Sigmoid colon (tissue), 7 donors: ENCODE measurements around the gene LIMA1. TPM values are rescaled to one million over a fixed set of nuclear protein-coding genes. Genes with fewer than 3 reads are reported as not detected.
A peak's percentile ranks its signal among the peaks of the same experiment; 100 is the strongest.
"Not testable (repeated sequence)": the region's sequence is repeated elsewhere in the genome, so short reads cannot be mapped to it uniquely, and the experiment has no call there.

Experiments used
- DNase-seq: peaks from one replicate; pipeline ENCODE4 v3.0.0-alpha.2; 2019
- H3K27ac ChIP-seq, 4 donors: fragments of 200-600 bp; sonication (generic); one replicate each; pipeline ENCODE4 v1.5.1; 2016 to 2019; ENCODE audit warnings: mild to moderate bottlenecking in 1 of 4
- H3K27me3 ChIP-seq, 3 donors: fragments of 200-600 bp; sonication (generic); one replicate each; pipeline ENCODE4 v1.5.1; 2019; ENCODE audit warnings: mild to moderate bottlenecking in 1 of 3
- H3K36me3 ChIP-seq, 4 donors: fragments of 200-600 bp; sonication (generic); one replicate each; pipeline ENCODE4 v1.5.1; 2016 to 2019
- H3K4me1 ChIP-seq, 4 donors: fragments of 200-600 bp; sonication (generic); one replicate each; pipeline ENCODE4 v1.5.1; 2017 to 2019
- H3K4me3 ChIP-seq, 4 donors: fragments of 200-600 bp; sonication (generic); one replicate each; pipeline ENCODE4 v1.5.1; 2017 to 2019; ENCODE audit warnings: mild to moderate bottlenecking in 2 of 4, moderate library complexity in 1 of 4
- H3K9me3 ChIP-seq, 4 donors: fragments of 200-600 bp in 3 of 4; sonication (generic) in 3 of 4; one replicate each; pipeline versions ENCODE4 v1.5.1 to v1.6.1; 2013 to 2019
- EP300 ChIP-seq, 4 donors: sonication (generic); formaldehyde crosslinking; IDR thresholded peaks; one replicate each; pipeline ENCODE4 v1.6.1; 2017; ENCODE audit warnings: antibody characterized with exemption in 4 of 4
- POLR2A ChIP-seq, 2 donors: fragments of 450-650 bp; IDR thresholded peaks; one replicate each; pipeline ENCODE4 v1.6.1; 2016; ENCODE audit warnings: antibody characterized with exemption in 2 of 2, mild to moderate bottlenecking in 2 of 2, moderate library complexity in 2 of 2
- POLR2AphosphoS5 ChIP-seq, 4 donors: sonication (generic); formaldehyde crosslinking; IDR thresholded peaks; one replicate each; pipeline ENCODE4 v1.6.1; 2017; ENCODE audit warnings: antibody characterized with exemption in 4 of 4
- WGBS, 2 donors: extraction: QIAGEN DNeasy Blood & Tissue Kit; methylation state at CpG; one replicate each; pipeline ENCODE4 v1.1.7; 2013; 5-methylcytosine and 5-hydroxymethylcytosine counted together
- intact Hi-C: fragments of 100-400 bp; cut with DNase I; formaldehyde crosslinking; loops from one replicate; pipeline ENCODE4 v1.15.1; 2023
- polyA plus RNA-seq, 3 donors: library from polyadenylated mRNA; stranded (reverse); fragments of 200-250 nt; gene quantifications; one replicate each; pipeline ENCODE4 v1.2.3, GENCODE V29; 2013
- total RNA-seq, 4 donors: library from RNA; depleted of rRNA; stranded (reverse); fragments of >200 nt; gene quantifications; one replicate each; pipeline ENCODE4 v1.1.0, GENCODE V29; 2016
- TF ChIP-seq, protein P1 (sequence below), 4 experiments: fragments of 450-650 bp in 3 of 4; fragments of 200-600 bp in 1 of 4; IDR thresholded peaks; one replicate each; pipeline ENCODE4 v1.5.1; 2016 to 2019; ENCODE audit warnings: antibody characterized with exemption in 4 of 4, mild to moderate bottlenecking in 3 of 4, moderate library complexity in 2 of 4
- donor health status: healthy with polysubstance abuse.
- donor health status: Bipolar disorder and iron deficiency.
- donor health status: healthy.

The LIMA1 gene
- total and polyA plus RNA-seq, 7 donors, result 39.7 to 181 (median 108) TPM

GRCh38 chr12:50222275-50222783 lies 61.0 kb downstream of the LIMA1 start:
- Histone ChIP-seq H3K4me1 (peaks cover 0 to 44% (median 26%) of the 10 kb centered on the region in 4 donors), H3K9me3 (no peaks in the 10 kb centered on the region), H3K36me3 (no peaks in the 10 kb centered on the region), H3K27me3 (no peaks in the 10 kb centered on the region), H3K4me3 (peak overlapping the region; percentile 41 to 58 (median 52)), H3K27ac (peak overlapping the region; percentile 81 to 89 (median 84))
- intact Hi-C loops, result loop anchor here (1.0 to 5.0 kb wide), 2 partner anchors 61 to 180 kb away; partner anchors contain the start of genes LARP4 and LIMA1
- TF ChIP-seq POLR2AphosphoS5 (IDR thresholded peaks at IDR 0.05) (peak; percentile 56 to 87 (median 84)), EP300 (IDR thresholded peaks at IDR 0.05) (no peak), POLR2A (IDR thresholded peaks at IDR 0.05) (peak; percentile 17 to 57)
- TF ChIP-seq, protein P1, sequence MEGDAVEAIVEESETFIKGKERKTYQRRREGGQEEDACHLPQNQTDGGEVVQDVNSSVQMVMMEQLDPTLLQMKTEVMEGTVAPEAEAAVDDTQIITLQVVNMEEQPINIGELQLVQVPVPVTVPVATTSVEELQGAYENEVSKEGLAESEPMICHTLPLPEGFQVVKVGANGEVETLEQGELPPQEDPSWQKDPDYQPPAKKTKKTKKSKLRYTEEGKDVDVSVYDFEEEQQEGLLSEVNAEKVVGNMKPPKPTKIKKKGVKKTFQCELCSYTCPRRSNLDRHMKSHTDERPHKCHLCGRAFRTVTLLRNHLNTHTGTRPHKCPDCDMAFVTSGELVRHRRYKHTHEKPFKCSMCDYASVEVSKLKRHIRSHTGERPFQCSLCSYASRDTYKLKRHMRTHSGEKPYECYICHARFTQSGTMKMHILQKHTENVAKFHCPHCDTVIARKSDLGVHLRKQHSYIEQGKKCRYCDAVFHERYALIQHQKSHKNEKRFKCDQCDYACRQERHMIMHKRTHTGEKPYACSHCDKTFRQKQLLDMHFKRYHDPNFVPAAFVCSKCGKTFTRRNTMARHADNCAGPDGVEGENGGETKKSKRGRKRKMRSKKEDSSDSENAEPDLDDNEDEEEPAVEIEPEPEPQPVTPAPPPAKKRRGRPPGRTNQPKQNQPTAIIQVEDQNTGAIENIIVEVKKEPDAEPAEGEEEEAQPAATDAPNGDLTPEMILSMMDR (IDR thresholded peaks at IDR 0.05), result peak in 2 of 4 experiments; percentile 40 to 45
- WGBS, 2 donors, result 19 to 56% methylated on average over 5 of the region's 5 CpGs
- peak; percentile 90 for DNase-seq

GRCh38 chr12:50221228-50222008 lies 61.9 kb downstream of the LIMA1 start:
- Histone ChIP-seq H3K4me3 (peak overlapping the region; percentile 41 to 58 (median 52)), H3K9me3 (no peaks in the 10 kb centered on the region), H3K4me1 (peaks cover 0 to 44% (median 26%) of the 10 kb centered on the region in 4 donors), H3K36me3 (no peaks in the 10 kb centered on the region), H3K27me3 (no peaks in the 10 kb centered on the region), H3K27ac (peak overlapping the region; percentile 81 to 89 (median 84))
- TF ChIP-seq, protein P1 (IDR thresholded peaks at IDR 0.05), result no peak
- TF ChIP-seq EP300 (IDR thresholded peaks at IDR 0.05) (no peak), POLR2AphosphoS5 (IDR thresholded peaks at IDR 0.05) (peak; percentile 5 to 73 (median 48)), POLR2A (IDR thresholded peaks at IDR 0.05) (peak in 1 of 2 donors; percentile 34)
- intact Hi-C loops, result loop anchor here (1.0 to 5.0 kb wide), 2 partner anchors 62 to 181 kb away; partner anchors contain the start of genes LARP4 and LIMA1
- WGBS, 2 donors, result 26 to 71% methylated on average over 9 of the region's 9 CpGs
- no peak for DNase-seq

DNA sequence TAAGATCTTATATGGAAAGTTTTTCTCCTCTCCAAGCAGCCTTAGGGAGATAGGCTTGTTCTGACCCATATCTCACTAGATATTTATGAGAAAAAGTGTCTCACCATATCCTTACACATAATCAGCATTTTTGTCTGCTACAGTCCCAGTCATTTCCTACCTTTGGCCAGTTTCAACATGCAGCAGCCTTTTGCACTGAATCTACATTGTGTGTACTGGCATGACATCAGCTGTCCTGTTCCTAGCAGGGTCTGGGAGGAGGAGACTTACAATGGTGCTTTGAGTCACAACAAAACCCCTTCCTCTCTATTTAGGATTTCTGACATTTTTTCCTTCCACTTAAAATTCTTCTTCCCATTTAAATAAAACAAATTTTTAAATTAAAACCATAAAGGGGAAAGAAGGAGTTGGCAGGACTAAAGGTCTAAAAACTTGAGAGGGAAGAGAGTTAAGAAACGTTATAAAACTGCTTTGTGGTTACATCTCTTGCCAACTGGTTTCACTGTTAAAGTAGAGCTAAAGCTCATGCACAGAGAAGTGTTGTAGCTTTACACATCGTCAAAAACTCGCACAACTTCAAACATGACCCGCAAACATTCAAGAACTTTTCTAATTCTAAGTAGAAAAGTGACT lies 62.8 kb downstream of the LIMA1 start:
- Histone ChIP-seq H3K9me3 (no peaks in the 10 kb centered on the region), H3K36me3 (no peaks in the 10 kb centered on the region), H3K27ac (peak overlapping the region; percentile 81 to 89 (median 84)), H3K4me1 (peaks cover 0 to 44% (median 26%) of the 10 kb centered on the region in 4 donors), H3K4me3 (peak overlapping the region; percentile 41 to 58 (median 52)), H3K27me3 (no peaks in the 10 kb centered on the region)
- WGBS, 2 donors, result 16 to 44% methylated on average over 4 of the region's 4 CpGs
- TF ChIP-seq POLR2A (IDR thresholded peaks at IDR 0.05), result no peak
- TF ChIP-seq EP300 (IDR thresholded peaks at IDR 0.05), result no peak
- TF ChIP-seq POLR2AphosphoS5 (IDR thresholded peaks at IDR 0.05), result no peak
- TF ChIP-seq, protein P1 (IDR thresholded peaks at IDR 0.05), result no peak
- intact Hi-C loops, result loop anchor here (5.0 kb wide), 1 partner anchor 182 kb away; the partner anchor contains the start of gene LARP4
- no peak for DNase-seq

DNA sequence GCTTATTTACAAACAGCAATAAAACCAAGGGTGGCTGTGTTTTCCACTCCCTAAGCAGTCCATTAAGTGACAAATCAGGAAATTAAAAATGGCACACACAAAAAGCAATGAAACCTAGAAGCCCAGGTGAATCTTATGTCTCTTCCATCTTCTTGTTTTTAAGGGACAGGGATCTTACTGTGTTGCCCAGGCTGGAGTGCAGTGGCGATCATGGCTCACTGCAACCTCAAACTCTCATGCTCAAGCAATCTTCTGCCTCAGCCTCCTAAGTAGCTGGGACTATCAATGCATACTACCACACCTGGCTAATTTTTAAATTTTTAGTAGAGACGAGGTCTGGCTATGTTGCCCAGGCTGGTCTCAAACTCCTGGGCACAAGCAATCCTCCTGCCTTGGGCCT lies 63.8 kb downstream of the LIMA1 start:
- Histone ChIP-seq H3K9me3 (no peaks in the 10 kb centered on the region), H3K27me3 (no peaks in the 10 kb centered on the region), H3K27ac (peak overlapping the region in 2 of 4 donors; percentile 83 to 89), H3K36me3 (no peaks in the 10 kb centered on the region), H3K4me3 (peak overlapping the region in 3 of 4 donors; percentile 49 to 58 (median 54)), H3K4me1 (peaks cover 0 to 44% (median 26%) of the 10 kb centered on the region in 4 donors)
- DNase-seq, result no peak
- 92 to 95% methylated on average over 2 of the region's 2 CpGs for WGBS, 2 donors
- TF ChIP-seq, protein P1 (IDR thresholded peaks at IDR 0.05), result no peak
- TF ChIP-seq EP300 (IDR thresholded peaks at IDR 0.05), result no peak
- no peak for TF ChIP-seq POLR2A (IDR thresholded peaks at IDR 0.05)
- TF ChIP-seq POLR2AphosphoS5 (IDR thresholded peaks at IDR 0.05), result no peak
- intact Hi-C loops, result no loop called here

- DNase-seq, H3K9me3 ChIP-seq, H3K27me3 ChIP-seq, intact Hi-C loops, H3K27ac ChIP-seq, H3K36me3 ChIP-seq: not testable (repeated sequence)
- 92 to 96% methylated on average over 6 of the region's 6 CpGs for WGBS, 2 donors
- peaks cover 0 to 39% (median 26%) of the 10 kb centered on the region in 4 donors for H3K4me1 ChIP-seq
- peak overlapping the region in 2 of 4 donors; percentile 54 to 58 for H3K4me3 ChIP-seq
Measured at GRCh38 chr12:50219001-50219400, 64.3 kb downstream of the LIMA1 start.
